Measurements from ENCODE around the gene MSANTD2.

Gene MSANTD2

DNA sequence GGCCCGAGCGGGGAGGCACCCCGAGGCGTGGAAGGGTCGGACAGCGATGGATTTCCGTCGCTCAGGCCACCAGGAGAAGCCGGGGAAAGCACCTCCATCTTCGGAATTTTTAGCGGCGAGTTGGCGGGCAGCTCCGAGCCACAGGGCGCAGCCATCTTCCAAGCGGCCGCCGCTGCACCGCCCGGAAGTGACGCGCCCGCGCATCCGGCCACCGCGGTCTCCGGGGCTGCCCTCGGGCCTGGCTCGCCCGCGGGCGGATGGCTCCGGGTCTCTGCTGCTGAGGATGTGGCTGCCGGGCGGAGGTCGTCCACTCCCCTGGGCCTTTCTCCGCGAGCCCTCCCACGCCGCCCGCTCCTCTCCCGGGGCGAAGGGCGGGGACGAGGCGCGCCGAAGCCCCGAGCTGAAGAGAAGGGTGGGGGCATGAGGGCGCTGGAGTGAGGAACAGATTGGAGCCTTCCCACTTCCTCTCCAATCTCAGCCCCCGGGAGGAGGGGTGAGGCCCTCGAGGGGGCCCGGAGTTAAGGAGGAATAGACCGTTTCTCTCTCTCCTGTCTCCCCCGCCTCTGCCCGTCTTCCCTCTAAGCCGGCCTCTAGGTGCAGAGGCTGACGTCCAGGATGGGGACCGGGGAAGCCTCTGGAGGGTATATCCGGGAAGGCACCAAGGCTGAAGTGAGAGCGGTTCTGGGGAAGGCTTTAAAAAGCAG lies at the start of gene MSANTD2:
Gene MSANTD2 (minus strand): TSS at position 181 of the 704 bp plus-strand sequence. CDS start 26 bp downstream, at position 155.
- peaks cover 4% of the 10 kb centered on the region; the same call in 1 of the 2 replicates for H3F3A ChIP-seq (ENCODE audit: insufficient read depth)
- peaks cover 18% of the 10 kb centered on the region for H3K79me2 ChIP-seq (ENCODE audit: insufficient read depth, low read length)
- peak within 1 kb of the TSS; percentile 70 for H3K4me2 ChIP-seq (ENCODE audit: low read depth, low read length, poor library complexity, severe bottlenecking)
- H3K9ac ChIP-seq (ENCODE audit: low read length) = peak within 1 kb of the TSS; percentile 87
- peak within 1 kb of the TSS; percentile 97 for H2AFZ ChIP-seq (ENCODE audit: low read depth, low read length, severe bottlenecking)
- no peaks in the 10 kb centered on the region for H3K27me3 ChIP-seq (ENCODE audit: low read length)
- H3K4me3 ChIP-seq (ENCODE audit: insufficient read depth, low read length, poor library complexity, severe bottlenecking) = peak within 1 kb of the TSS; percentile 78
- no peak for TF ChIP-seq EZH2phosphoT487 (conservative IDR thresholded peaks at IDR 0.05; ENCODE audit: low read length)
- TF ChIP-seq, protein P1, sequence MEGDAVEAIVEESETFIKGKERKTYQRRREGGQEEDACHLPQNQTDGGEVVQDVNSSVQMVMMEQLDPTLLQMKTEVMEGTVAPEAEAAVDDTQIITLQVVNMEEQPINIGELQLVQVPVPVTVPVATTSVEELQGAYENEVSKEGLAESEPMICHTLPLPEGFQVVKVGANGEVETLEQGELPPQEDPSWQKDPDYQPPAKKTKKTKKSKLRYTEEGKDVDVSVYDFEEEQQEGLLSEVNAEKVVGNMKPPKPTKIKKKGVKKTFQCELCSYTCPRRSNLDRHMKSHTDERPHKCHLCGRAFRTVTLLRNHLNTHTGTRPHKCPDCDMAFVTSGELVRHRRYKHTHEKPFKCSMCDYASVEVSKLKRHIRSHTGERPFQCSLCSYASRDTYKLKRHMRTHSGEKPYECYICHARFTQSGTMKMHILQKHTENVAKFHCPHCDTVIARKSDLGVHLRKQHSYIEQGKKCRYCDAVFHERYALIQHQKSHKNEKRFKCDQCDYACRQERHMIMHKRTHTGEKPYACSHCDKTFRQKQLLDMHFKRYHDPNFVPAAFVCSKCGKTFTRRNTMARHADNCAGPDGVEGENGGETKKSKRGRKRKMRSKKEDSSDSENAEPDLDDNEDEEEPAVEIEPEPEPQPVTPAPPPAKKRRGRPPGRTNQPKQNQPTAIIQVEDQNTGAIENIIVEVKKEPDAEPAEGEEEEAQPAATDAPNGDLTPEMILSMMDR (IDR thresholded peaks at IDR 0.05; ENCODE audit: insufficient read depth, low read length, poor library complexity, severe bottlenecking) = no peak
- no peaks in the 10 kb centered on the region for H3K9me2 ChIP-seq (replicated peaks; ENCODE audit: insufficient read depth, low read length)
- peak within 1 kb of the TSS; percentile 65 for H3K27ac ChIP-seq (ENCODE audit: low read depth, low read length)
- peaks cover 10% of the 10 kb centered on the region; the same call in 1 of the 2 replicates for H4K20me1 ChIP-seq (ENCODE audit: low read depth, low read length)
- H3K9me3 ChIP-seq (ENCODE audit: insufficient read depth, low read length) = no peaks in the 10 kb centered on the region
- no peaks in the 10 kb centered on the region for H3K36me3 ChIP-seq (ENCODE audit: low read length)

DNA sequence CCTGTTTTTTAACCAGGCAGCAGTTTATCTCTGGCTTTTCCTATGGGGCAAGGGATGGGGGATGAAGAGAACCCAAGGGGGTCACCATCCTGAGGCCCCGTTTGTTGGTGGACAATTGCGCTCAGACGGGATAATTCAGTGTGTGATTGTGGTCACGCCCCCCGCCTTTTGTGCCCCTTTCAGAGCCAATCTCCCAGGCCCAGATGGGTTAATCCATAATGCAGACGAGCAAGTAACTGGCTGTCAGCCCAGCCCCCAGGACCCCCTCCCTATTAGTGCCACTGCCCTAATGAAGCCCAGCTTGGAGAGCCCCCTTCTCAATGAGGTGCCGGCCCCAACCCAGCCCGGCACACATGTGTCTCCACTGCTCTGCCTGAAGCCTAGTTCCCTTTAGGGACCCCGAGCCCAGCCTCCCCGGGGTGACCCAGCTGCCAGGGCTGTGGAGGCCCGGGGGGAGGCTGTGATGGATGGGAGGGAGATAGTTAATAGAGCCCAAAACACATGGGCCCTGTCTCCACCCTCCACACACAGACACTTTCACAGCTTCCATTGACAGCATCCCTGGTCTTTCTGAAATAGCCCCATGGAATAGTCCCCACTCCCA lies 46.0 kb upstream of the MSANTD2 start:
- H3K4me3 ChIP-seq (ENCODE audit: insufficient read depth, low read length, poor library complexity, severe bottlenecking) = no peak overlapping the region
- no peak overlapping the region for H3K9ac ChIP-seq (ENCODE audit: low read length)
- no peaks in the 10 kb centered on the region for H3K27me3 ChIP-seq (ENCODE audit: low read length)
- no peaks in the 10 kb centered on the region for H3K36me3 ChIP-seq (ENCODE audit: low read length)
- no peaks in the 10 kb centered on the region for H4K20me1 ChIP-seq (ENCODE audit: low read depth, low read length)
- no peaks in the 10 kb centered on the region for H3F3A ChIP-seq (ENCODE audit: insufficient read depth)
- no peaks in the 10 kb centered on the region for H3K9me2 ChIP-seq (replicated peaks; ENCODE audit: insufficient read depth, low read length)
- H3K27ac ChIP-seq (ENCODE audit: low read depth, low read length) = no peak overlapping the region
- H3K79me2 ChIP-seq (ENCODE audit: insufficient read depth, low read length) = no peaks in the 10 kb centered on the region
- H3K9me3 ChIP-seq (ENCODE audit: insufficient read depth, low read length) = no peaks in the 10 kb centered on the region
- no peak overlapping the region for H3K4me2 ChIP-seq (ENCODE audit: low read depth, low read length, poor library complexity, severe bottlenecking)
- TF ChIP-seq EZH2phosphoT487 (conservative IDR thresholded peaks at IDR 0.05; ENCODE audit: low read length) = no peak
- TF ChIP-seq, protein P1 (IDR thresholded peaks at IDR 0.05; ENCODE audit: insufficient read depth, low read length, poor library complexity, severe bottlenecking) = no peak
- H2AFZ ChIP-seq (ENCODE audit: low read depth, low read length, severe bottlenecking) = no peak overlapping the region

DNA sequence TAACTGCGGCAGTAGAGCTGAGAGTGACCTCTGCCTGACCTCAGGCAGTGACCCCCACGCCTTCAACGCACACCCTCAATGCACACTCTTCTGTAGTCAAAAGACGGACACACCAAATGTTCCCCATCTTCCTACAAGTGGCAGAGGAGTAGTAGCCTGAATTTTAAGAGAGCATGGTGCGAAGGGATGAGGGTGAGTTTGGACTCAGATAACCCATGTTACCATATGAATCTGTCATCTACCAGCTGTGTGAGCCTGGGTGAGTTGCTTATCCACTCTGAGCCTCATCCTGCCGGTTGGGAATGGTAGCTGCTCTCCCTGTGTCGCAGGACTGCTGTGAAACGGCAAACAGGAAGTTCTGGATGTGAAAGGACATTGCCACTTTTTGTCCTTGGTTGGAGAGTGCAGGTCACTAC lies 44.5 kb upstream of the MSANTD2 start:
- Histone ChIP-seq H3K36me3 (ENCODE audit: low read length) (no peaks in the 10 kb centered on the region), H3K4me2 (ENCODE audit: low read depth, low read length, poor library complexity, severe bottlenecking) (no peak overlapping the region)
- no peak for TF ChIP-seq EZH2phosphoT487 (conservative IDR thresholded peaks at IDR 0.05; ENCODE audit: low read length)
- TF ChIP-seq, protein P1 (IDR thresholded peaks at IDR 0.05; ENCODE audit: insufficient read depth, low read length, poor library complexity, severe bottlenecking) = no peak

More for the DNA sequence above, 44.5 kb upstream of the MSANTD2 start:
- no peaks in the 10 kb centered on the region for H4K20me1 ChIP-seq (ENCODE audit: low read depth, low read length)
- H3K27me3 ChIP-seq (ENCODE audit: low read length) = no peaks in the 10 kb centered on the region
- H3F3A ChIP-seq (ENCODE audit: insufficient read depth) = no peaks in the 10 kb centered on the region
- no peaks in the 10 kb centered on the region for H3K79me2 ChIP-seq (ENCODE audit: insufficient read depth, low read length)
- no peak overlapping the region for H3K9ac ChIP-seq (ENCODE audit: low read length)
- H3K9me3 ChIP-seq (ENCODE audit: insufficient read depth, low read length) = no peaks in the 10 kb centered on the region
- H3K9me2 ChIP-seq (replicated peaks; ENCODE audit: insufficient read depth, low read length) = no peaks in the 10 kb centered on the region
- H3K4me3 ChIP-seq (ENCODE audit: insufficient read depth, low read length, poor library complexity, severe bottlenecking) = no peak overlapping the region
- H2AFZ ChIP-seq (ENCODE audit: low read depth, low read length, severe bottlenecking) = no peak overlapping the region
- H3K27ac ChIP-seq (ENCODE audit: low read depth, low read length) = no peak overlapping the region
